Stomach smooth muscle (tissue), 2 donors: ENCODE data around the gene ASAP3.

ENCODE experiments used
- H3K27ac ChIP-seq: one replicate; pipeline ENCODE4 v1.7.0; 2013; ENCODE audit warnings: mild to moderate bottlenecking, low read length, inconsistent platforms
- H3K27me3 ChIP-seq, 2 donors: one replicate each; pipeline ENCODE4 v1.7.0; 2013; ENCODE audit warnings: low read length in 2 of 2; ENCODE audit not compliant: insufficient read depth in 2 of 2, control insufficient read depth in 1 of 2
- H3K36me3 ChIP-seq, 2 donors: one replicate each; pipeline ENCODE4 v1.7.0; 2013; ENCODE audit warnings: low read length in 2 of 2; ENCODE audit not compliant: control insufficient read depth in 2 of 2, insufficient read depth in 2 of 2
- H3K4me1 ChIP-seq: one replicate; pipeline ENCODE4 v1.7.0; 2013; ENCODE audit warnings: low read length; ENCODE audit not compliant: control insufficient read depth, insufficient read depth
- H3K4me3 ChIP-seq, 2 donors: one replicate each; pipeline ENCODE4 v1.7.0; 2013; ENCODE audit warnings: low read length in 2 of 2
- H3K9ac ChIP-seq, 2 donors: one replicate each; pipeline ENCODE4 v1.7.0; 2013; ENCODE audit warnings: low read length in 2 of 2, mild to moderate bottlenecking in 1 of 2
- H3K9me3 ChIP-seq, 2 donors: one replicate each; pipeline ENCODE4 v1.7.0; 2013; ENCODE audit warnings: low read length in 2 of 2; ENCODE audit not compliant: control insufficient read depth in 2 of 2
- donor health status: healthy.
- donor health status: Pancreatic carcinoma.

Gene ASAP3

GRCh38 chr1:23449306-23449705 is 34.7 kb downstream of the ASAP3 start:
- H3K36me3 ChIP-seq = peaks cover 19 to 20% of the 10 kb centered on the region in 2 donors
- H3K4me3 ChIP-seq = no peak overlapping the region
- no peaks in the 10 kb centered on the region for H3K9me3 ChIP-seq
- H3K27me3 ChIP-seq = no peaks in the 10 kb centered on the region
- no peak overlapping the region for H3K27ac ChIP-seq
- peaks cover 11% of the 10 kb centered on the region for H3K4me1 ChIP-seq
- no peak overlapping the region for H3K9ac ChIP-seq

GRCh38 chr1:23448846-23449245 is 35.1 kb downstream of the ASAP3 start:
- H3K4me3 ChIP-seq = no peak overlapping the region
- no peaks in the 10 kb centered on the region for H3K9me3 ChIP-seq
- no peaks in the 10 kb centered on the region for H3K27me3 ChIP-seq
- peaks cover 11% of the 10 kb centered on the region for H3K4me1 ChIP-seq
- no peak overlapping the region for H3K9ac ChIP-seq
- peaks cover 21 to 23% of the 10 kb centered on the region in 2 donors for H3K36me3 ChIP-seq
- H3K27ac ChIP-seq = no peak overlapping the region

DNA sequence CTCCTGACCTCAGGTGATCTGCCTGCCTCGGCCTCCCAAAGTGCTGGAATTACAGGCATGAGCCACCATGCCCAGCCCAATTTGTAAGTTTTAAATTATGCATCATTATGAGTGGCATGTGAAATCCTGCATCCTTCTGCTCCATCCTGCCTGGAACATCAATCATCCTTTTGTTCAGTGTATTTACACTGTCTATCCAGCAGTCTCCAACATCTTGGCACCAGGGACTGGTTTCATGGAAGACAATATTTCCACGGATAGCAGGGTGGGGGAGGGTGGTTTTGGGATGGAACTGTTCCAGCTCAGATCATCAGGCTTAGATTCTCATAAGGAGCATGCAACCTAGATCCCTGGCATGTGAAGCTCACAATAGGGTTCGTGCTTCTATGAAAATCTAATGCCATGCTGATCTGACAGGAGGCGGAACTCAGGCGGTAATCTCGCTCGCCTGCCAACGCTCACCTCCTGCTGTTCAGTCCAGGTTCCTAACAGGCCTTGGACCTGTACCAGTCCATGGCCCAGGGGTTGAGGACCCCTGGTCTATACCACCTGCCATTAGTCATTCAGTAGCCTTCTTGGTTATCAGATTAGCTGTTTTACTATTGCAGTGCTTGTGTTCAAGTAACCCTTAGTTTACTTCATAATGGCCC is 37.2 kb downstream of the ASAP3 start:
- Histone ChIP-seq H3K4me1 (peaks cover 6% of the 10 kb centered on the region), H3K4me3 (no peak overlapping the region), H3K36me3 (peaks cover 24 to 29% of the 10 kb centered on the region in 2 donors), H3K27me3 (no peaks in the 10 kb centered on the region), H3K9me3 (no peaks in the 10 kb centered on the region), H3K27ac (no peak overlapping the region), H3K9ac (no peak overlapping the region)

DNA sequence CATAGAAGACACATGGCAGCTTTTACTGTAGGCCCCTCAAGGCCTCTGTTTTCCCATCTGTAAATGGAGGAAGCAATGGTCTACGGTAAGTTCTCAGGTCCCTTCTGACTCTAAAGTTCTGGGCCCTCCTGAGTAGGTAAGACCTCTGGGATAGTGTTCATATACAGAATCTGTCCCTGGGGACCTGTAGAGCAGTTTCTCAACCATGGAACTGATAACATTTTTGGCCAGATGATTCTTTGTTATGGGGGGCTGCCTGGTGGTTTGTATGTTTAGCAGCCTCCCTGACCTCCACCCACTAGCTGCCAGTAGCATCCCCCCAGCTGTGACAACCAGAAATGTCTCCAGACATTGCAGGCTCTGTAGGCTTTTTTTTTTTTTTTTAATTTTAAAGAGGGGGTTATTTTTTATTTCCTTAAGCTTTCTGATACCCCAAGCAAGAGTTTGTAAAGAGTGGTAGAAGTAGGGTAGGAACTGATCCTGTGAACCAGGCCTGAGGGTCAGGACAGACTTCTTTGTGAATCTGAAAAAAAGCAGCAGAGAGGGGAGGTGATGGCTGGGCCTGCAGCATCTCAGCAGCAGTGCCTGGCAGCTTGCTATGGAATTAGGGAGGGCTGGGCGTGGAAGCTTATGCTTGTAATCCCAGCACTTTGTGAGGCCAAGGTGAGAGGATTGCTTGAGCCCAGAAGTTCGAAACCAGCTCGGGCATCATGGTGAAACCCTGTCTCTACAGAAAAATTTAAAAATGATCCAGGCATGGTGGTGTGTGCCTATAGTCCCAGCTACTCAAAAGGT is 39.2 kb downstream of the ASAP3 start:
- Histone ChIP-seq H3K9me3 (no peaks in the 10 kb centered on the region), H3K27ac (peak overlapping the region; percentile 18), H3K36me3 (peaks cover 24 to 26% of the 10 kb centered on the region in 2 donors), H3K4me3 (no peak overlapping the region), H3K27me3 (no peaks in the 10 kb centered on the region), H3K9ac (no peak overlapping the region), H3K4me1 (peaks cover 4% of the 10 kb centered on the region)

- peak overlapping the region; percentile 18 for H3K27ac ChIP-seq
- peaks cover 22% of the 10 kb centered on the region in 2 donors for H3K36me3 ChIP-seq
- peaks cover 4% of the 10 kb centered on the region for H3K4me1 ChIP-seq
- H3K9ac ChIP-seq = no peak overlapping the region
- H3K4me3 ChIP-seq = no peak overlapping the region
- H3K27me3 ChIP-seq = no peaks in the 10 kb centered on the region
- no peaks in the 10 kb centered on the region for H3K9me3 ChIP-seq
Observed at GRCh38 chr1:23444104-23444533, 39.9 kb downstream of the ASAP3 start.

GRCh38 chr1:23442751-23443150 is 41.2 kb downstream of the ASAP3 start:
- Histone ChIP-seq H3K4me3 (no peak overlapping the region), H3K4me1 (peaks cover 4% of the 10 kb centered on the region), H3K27ac (no peak overlapping the region), H3K9me3 (no peaks in the 10 kb centered on the region), H3K36me3 (peaks cover 22 to 24% of the 10 kb centered on the region in 2 donors), H3K9ac (no peak overlapping the region), H3K27me3 (no peaks in the 10 kb centered on the region)

DNA sequence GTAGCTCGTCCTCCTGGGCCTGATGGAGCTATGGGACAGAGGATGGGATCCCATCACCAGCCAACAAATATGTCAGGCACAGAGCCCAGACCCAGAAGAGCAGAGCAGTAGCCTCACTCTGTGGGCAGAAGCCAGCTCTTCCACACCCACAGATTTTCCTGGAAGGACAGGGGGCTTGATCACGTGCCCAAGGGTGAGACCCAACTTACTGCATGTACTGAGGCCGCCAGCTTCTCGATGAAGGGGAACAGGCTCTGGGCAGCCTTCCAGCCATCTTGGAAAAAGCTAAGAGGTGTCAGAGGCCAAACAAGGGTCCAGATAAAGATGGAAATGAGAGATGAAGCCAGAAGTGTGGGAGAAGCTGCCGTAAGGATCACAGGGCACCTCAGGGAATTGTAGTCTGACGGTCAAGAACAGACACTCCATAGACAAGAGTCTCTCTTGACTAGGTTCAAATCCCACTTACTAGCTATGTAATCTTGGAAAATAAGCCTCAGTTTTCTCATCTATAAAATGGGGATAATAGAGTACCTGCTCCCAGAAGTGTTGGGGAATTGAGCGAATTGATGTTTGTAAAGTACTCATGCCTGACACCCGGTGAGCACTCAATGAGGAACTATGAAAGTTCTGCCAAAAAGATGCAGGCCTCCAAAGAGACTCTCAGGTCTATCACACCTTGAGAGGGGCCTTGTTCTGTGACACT is 42.4 kb downstream of the ASAP3 start:
- H3K4me3 ChIP-seq = no peak overlapping the region
- no peaks in the 10 kb centered on the region for H3K9me3 ChIP-seq
- H3K36me3 ChIP-seq = peaks cover 21 to 23% of the 10 kb centered on the region in 2 donors
- H3K9ac ChIP-seq = no peak overlapping the region
- no peaks in the 10 kb centered on the region for H3K27me3 ChIP-seq
- H3K27ac ChIP-seq = no peak overlapping the region
- peaks cover 4% of the 10 kb centered on the region for H3K4me1 ChIP-seq

DNA sequence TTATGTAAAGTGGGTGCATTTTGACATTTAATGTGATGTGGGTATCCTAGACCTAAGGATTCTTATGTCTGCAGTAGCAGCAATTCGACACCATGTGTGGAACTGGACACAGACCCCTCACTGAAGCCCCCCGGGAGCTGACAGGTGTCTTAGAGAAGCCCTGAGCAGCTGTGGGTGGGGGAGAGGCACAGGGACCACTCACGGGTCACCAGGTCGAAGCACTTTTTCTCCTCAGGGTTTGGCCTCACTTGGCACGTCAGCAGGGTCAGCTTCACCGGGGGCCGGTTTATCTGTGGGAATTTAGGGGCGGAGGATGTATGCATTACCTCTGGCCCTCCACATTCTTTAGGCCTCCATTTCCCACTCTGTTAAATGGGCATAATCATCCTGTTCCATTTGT is 45.4 kb downstream of the ASAP3 start:
- no peaks in the 10 kb centered on the region for H3K9me3 ChIP-seq
- H3K36me3 ChIP-seq = peaks cover 31 to 41% of the 10 kb centered on the region in 2 donors
- H3K9ac ChIP-seq = no peak overlapping the region
- no peak overlapping the region for H3K4me3 ChIP-seq
- H3K4me1 ChIP-seq = peaks cover 4% of the 10 kb centered on the region
- no peaks in the 10 kb centered on the region for H3K27me3 ChIP-seq
- no peak overlapping the region for H3K27ac ChIP-seq

DNA sequence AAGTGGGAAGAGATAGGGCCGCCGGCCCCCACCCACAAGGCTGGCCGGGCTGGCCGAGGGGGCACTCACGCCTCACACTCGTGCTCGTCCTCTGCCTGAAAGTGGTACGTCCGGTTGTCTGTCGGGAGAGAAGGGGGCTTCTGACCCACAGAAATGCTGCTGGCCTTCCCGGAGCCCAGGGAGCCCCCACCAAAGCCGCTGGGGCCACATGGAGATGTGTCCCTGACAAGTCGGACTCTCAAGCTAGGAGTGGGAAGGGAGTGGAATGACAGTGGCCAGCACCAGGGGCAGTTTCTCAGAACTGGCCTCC is 46.7 kb downstream of the ASAP3 start:
- Histone ChIP-seq H3K4me1 (peaks cover 4% of the 10 kb centered on the region), H3K27me3 (no peaks in the 10 kb centered on the region), H3K27ac (no peak overlapping the region), H3K9me3 (no peaks in the 10 kb centered on the region), H3K4me3 (no peak overlapping the region), H3K9ac (no peak overlapping the region), H3K36me3 (peaks cover 27 to 50% of the 10 kb centered on the region in 2 donors)

DNA sequence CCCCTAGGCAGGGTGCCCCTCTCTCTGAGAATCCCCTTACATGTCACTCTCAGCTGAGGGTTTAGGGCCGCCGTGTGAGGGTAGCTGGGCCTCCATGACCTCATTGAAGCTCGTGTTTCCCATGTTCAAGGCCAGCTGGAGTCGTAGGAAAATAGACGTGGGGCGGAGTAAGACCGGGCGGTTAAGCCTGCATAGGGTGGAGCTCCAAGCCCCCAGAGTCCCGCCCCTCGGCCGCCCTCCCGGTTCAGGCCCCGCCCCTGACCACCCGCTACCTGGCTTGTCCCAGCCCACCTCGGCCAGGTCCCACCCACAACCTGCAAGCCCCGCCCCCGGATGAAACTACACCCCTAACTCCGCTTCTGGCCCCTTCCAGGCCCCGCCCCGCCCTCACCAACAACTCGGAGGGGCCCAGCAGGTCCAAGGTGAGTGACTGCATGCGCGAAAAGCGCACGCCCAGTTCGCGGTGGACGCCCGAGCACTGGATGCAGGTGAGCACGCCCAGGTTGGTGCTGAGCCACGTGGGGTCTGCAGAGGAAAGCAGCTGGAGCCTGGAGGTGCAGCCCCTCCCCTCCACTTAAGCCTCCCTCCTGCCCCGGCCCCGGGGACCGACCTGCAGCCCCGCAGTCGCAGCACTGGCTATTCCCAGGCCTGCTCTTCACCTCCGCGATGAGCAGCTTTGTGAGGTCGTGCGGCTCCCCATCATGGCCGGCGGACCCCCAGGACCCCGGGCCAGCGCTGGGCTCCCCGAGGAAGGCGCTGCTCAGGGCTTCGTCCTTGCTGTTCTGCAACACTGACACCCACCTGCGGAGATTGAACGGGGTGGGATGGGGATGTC is 47.2 kb downstream of the ASAP3 start:
- peaks cover 4% of the 10 kb centered on the region for H3K4me1 ChIP-seq
- H3K9ac ChIP-seq = no peak overlapping the region
- H3K27ac ChIP-seq = no peak overlapping the region
- peaks cover 24 to 48% of the 10 kb centered on the region in 2 donors for H3K36me3 ChIP-seq
- H3K27me3 ChIP-seq = no peaks in the 10 kb centered on the region
- no peak overlapping the region for H3K4me3 ChIP-seq
- H3K9me3 ChIP-seq = no peaks in the 10 kb centered on the region
